Esophagus muscularis mucosa (tissue), 4 donors: Measurements from ENCODE around the gene PITRM1. TPM values are rescaled to one million over a fixed set of nuclear protein-coding genes. Genes with fewer than 3 reads are reported as not detected.

ENCODE experiments used
- DNase-seq: peaks from one replicate; pipeline ENCODE4 v3.0.0-alpha.2; 2017; ENCODE audit errors: extremely low spot score
- H3K27ac ChIP-seq, 4 donors: fragments of 200-600 bp; sonication (generic); replicated peaks in 1 of 4; 1 replicate in 3 of 4; 2 replicates in 1 of 4; pipeline ENCODE4 v1.5.1; 2016 to 2019; ENCODE audit warnings: mild to moderate bottlenecking in 1 of 4
- H3K27me3 ChIP-seq, 4 donors: fragments of 200-600 bp; sonication (generic); one replicate each; pipeline versions ENCODE4 v1.5.1 to v1.6.0; 2016 to 2019
- H3K36me3 ChIP-seq, 4 donors: fragments of 200-600 bp; sonication (generic); one replicate each; pipeline ENCODE4 v1.5.1; 2016 to 2019
- H3K4me1 ChIP-seq, 4 donors: fragments of 200-600 bp; sonication (generic); one replicate each; pipeline ENCODE4 v1.5.1; 2016 to 2019
- H3K4me3 ChIP-seq, 4 donors: fragments of 200-600 bp; sonication (generic); 1 replicate in 2 of 4; 2 replicates in 2 of 4; pipeline ENCODE4 v1.5.1; 2016 to 2019; ENCODE audit warnings: mild to moderate bottlenecking in 4 of 4, moderate library complexity in 1 of 4
- H3K9me3 ChIP-seq, 4 donors: fragments of 200-600 bp; sonication (generic); 1 replicate in 3 of 4; 2 replicates in 1 of 4; pipeline ENCODE4 v1.5.1; 2016 to 2019
- EP300 ChIP-seq: sonication (generic); formaldehyde crosslinking; IDR thresholded peaks from one replicate; pipeline ENCODE4 v1.6.1; 2017; ENCODE audit warnings: antibody characterized with exemption
- POLR2A ChIP-seq: fragments of 450-650 bp; IDR thresholded peaks from one replicate; pipeline ENCODE4 v1.6.1; 2017; ENCODE audit warnings: antibody characterized with exemption, moderate library complexity, mild to moderate bottlenecking, low read depth
- POLR2AphosphoS5 ChIP-seq, 2 donors: sonication (generic); formaldehyde crosslinking; IDR thresholded peaks; one replicate each; pipeline ENCODE4 v1.6.1; 2017; ENCODE audit warnings: antibody characterized with exemption in 2 of 2
- WGBS: methylation state at CpG from one replicate; pipeline ENCODE4 v1.1.5; 2018; 5-methylcytosine and 5-hydroxymethylcytosine counted together
- intact Hi-C: fragments of 100-400 bp; cut with DNase I; formaldehyde crosslinking; loops from one replicate; pipeline ENCODE4 v1.15.1; 2023
- total RNA-seq, 4 donors: library from RNA; depleted of rRNA; stranded (reverse); fragments of >200 nt; gene quantifications; one replicate each; pipeline versions ENCODE4 v1.1.0 to v1.2.1, GENCODE V29; 2016
- TF ChIP-seq, protein P1 (sequence below), 3 experiments: fragments of 200-600 bp in 2 of 3; fragments of 450-650 bp in 1 of 3; sonication (generic) in 2 of 3; IDR thresholded peaks; one replicate each; pipeline ENCODE4 v1.5.1; 2017 to 2019; ENCODE audit warnings: antibody characterized with exemption in 3 of 3, mild to moderate bottlenecking in 2 of 3, moderate library complexity in 1 of 3

Gene PITRM1
- total RNA-seq, 4 donors from 2014 or later, result 75.5 to 103 (median 84.9) TPM

- peak; percentile 48 to 63 for TF ChIP-seq POLR2AphosphoS5 (IDR thresholded peaks at IDR 0.05)
- TF ChIP-seq, protein P1, sequence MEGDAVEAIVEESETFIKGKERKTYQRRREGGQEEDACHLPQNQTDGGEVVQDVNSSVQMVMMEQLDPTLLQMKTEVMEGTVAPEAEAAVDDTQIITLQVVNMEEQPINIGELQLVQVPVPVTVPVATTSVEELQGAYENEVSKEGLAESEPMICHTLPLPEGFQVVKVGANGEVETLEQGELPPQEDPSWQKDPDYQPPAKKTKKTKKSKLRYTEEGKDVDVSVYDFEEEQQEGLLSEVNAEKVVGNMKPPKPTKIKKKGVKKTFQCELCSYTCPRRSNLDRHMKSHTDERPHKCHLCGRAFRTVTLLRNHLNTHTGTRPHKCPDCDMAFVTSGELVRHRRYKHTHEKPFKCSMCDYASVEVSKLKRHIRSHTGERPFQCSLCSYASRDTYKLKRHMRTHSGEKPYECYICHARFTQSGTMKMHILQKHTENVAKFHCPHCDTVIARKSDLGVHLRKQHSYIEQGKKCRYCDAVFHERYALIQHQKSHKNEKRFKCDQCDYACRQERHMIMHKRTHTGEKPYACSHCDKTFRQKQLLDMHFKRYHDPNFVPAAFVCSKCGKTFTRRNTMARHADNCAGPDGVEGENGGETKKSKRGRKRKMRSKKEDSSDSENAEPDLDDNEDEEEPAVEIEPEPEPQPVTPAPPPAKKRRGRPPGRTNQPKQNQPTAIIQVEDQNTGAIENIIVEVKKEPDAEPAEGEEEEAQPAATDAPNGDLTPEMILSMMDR (IDR thresholded peaks at IDR 0.05), result no peak
- Histone ChIP-seq H3K36me3 (peaks cover 45 to 99% (median 94%) of the 10 kb centered on the region in 4 donors), H3K27me3 (no peaks in the 10 kb centered on the region), H3K27ac (peak overlapping the region; percentile 50 to 69 (median 68)), H3K9me3 (no peaks in the 10 kb centered on the region), H3K4me1 (peaks cover 17 to 51% (median 48%) of the 10 kb centered on the region in 4 donors), H3K4me3 (no peak overlapping the region)
- intact Hi-C loops, result no loop called here
- DNase-seq, result no peak
- WGBS, result 60% methylated on average over 16 of the region's 21 CpGs
Observed at GRCh38 chr10:3136763-3137611, 35.6 kb downstream of the PITRM1 start.

DNA sequence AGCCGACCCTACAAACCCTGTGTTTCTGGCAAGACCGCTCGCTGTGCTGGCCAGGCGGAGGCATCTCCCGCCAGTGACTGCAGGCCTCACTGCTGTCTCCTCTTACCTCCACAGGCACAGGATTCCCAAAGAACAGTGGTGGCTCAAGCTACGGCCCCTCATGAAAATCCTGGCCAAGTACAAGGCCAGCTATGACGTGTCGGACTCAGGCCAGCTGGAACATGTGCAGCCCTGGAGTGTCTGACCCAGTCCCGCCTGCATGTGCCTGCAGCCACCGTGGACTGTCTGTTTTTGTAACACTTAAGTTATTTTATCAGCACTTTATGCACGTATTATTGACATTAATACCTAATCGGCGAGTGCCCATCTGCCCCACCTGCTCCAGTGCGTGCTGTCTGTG, 36.2 kb downstream of the PITRM1 start:
- Histone ChIP-seq H3K27me3 (no peaks in the 10 kb centered on the region), H3K4me1 (peaks cover 17 to 45% (median 43%) of the 10 kb centered on the region in 4 donors), H3K9me3 (no peaks in the 10 kb centered on the region), H3K4me3 (no peak overlapping the region), H3K36me3 (peaks cover 50 to 99% (median 94%) of the 10 kb centered on the region in 4 donors), H3K27ac (peak overlapping the region; percentile 50 to 69 (median 60))
- intact Hi-C loops, result no loop called here
- TF ChIP-seq POLR2AphosphoS5 (IDR thresholded peaks at IDR 0.05) (peak in 1 of 2 donors; percentile 39), EP300 (no peak)
- 54% methylated on average over 14 of the region's 14 CpGs for WGBS
- DNase-seq, result no peak

- DNase-seq, result no peak
- intact Hi-C loops, result no loop called here
- Histone ChIP-seq H3K4me1 (peaks cover 15 to 31% (median 30%) of the 10 kb centered on the region in 4 donors), H3K27me3 (no peaks in the 10 kb centered on the region), H3K36me3 (peaks cover 61 to 100% (median 97%) of the 10 kb centered on the region in 4 donors), H3K4me3 (no peak overlapping the region), H3K9me3 (no peaks in the 10 kb centered on the region), H3K27ac (peak overlapping the region in 1 of 4 donors; percentile 68)
- no peak for TF ChIP-seq POLR2AphosphoS5 (IDR thresholded peaks at IDR 0.05)
- no peak for TF ChIP-seq EP300
- TF ChIP-seq POLR2A, result no peak
- TF ChIP-seq, protein P1 (IDR thresholded peaks at IDR 0.05), result no peak
- WGBS, result 84% methylated on average over 3 of the region's 3 CpGs
Observed at GRCh38 chr10:3135006-3135405, 37.6 kb downstream of the PITRM1 start.

DNA sequence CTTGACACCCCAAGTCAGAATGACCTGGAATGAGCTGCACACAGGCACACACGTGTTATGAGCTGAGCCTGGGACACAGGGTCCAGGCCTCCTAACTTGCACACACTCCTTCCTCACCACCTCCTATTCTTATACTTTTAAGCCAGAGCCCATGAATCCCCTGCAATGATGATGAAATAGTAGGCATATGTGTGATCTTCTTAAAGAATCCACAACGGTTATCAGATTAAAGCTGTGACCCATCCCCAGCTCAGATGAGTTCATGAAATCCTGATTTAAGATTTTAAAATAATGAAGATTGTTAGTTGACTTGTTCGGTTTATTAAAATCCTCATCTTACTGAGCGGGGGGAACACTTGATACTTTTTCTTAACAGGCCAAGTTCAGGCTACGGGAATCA, 38.6 kb downstream of the PITRM1 start:
- H3K36me3 ChIP-seq, result peaks cover 65 to 100% (median 96%) of the 10 kb centered on the region in 4 donors
- H3K4me3 ChIP-seq, result no peak overlapping the region
- H3K27ac ChIP-seq, result no peak overlapping the region
- H3K4me1 ChIP-seq, result peaks cover 14 to 24% (median 21%) of the 10 kb centered on the region in 4 donors
- intact Hi-C loops, result no loop called here
- TF ChIP-seq POLR2A (no peak), EP300 (no peak), POLR2AphosphoS5 (IDR thresholded peaks at IDR 0.05) (no peak)
- TF ChIP-seq, protein P1 (IDR thresholded peaks at IDR 0.05), result no peak
- H3K9me3 ChIP-seq, result no peaks in the 10 kb centered on the region
- no peak for DNase-seq
- WGBS, result 77% methylated on average over 5 of the region's 5 CpGs
- no peaks in the 10 kb centered on the region for H3K27me3 ChIP-seq
